K562 (cell line): ENCODE data around the gene RCC2. TPM values are rescaled to one million over a fixed set of nuclear protein-coding genes. Genes with fewer than 3 reads are reported as not detected.

ENCODE experiments used
- ATF7 ChIP-seq: fragments of 450-650 bp; IDR thresholded peaks from 2 replicates; pipeline ENCODE4 v1.7.1; 2014; ENCODE audit warnings: mild to moderate bottlenecking, moderate library complexity
- ELF4 ChIP-seq: fragments of 450-650 bp; formaldehyde crosslinking; IDR thresholded peaks from 2 replicates; pipeline ENCODE4 v1.4.0; 2022; ENCODE audit warnings: missing genetic modification characterization
- GTF2A2 ChIP-seq: IDR thresholded peaks from 2 replicates; pipeline ENCODE4 v1.6.1; 2016; ENCODE audit warnings: mild to moderate bottlenecking, missing genetic modification characterization, missing compliant biosample characterization
- HDAC2 ChIP-seq: fragments of 450-650 bp; IDR thresholded peaks from 2 replicates; pipeline ENCODE4 v1.6.1; 2016; ENCODE audit warnings: mild to moderate bottlenecking
- KDM5B ChIP-seq: fragments of 200-600 bp; sonication (generic); IDR thresholded peaks from 2 replicates; pipeline ENCODE4 v1.6.1; 2012; ENCODE audit warnings: low read depth, mild to moderate bottlenecking, moderate library complexity, low read length, control low read depth, inconsistent platforms; ENCODE audit not compliant: insufficient replicate concordance
- KLF13 ChIP-seq: fragments of 450-650 bp; IDR thresholded peaks from 2 replicates; pipeline ENCODE4 v1.6.1; 2016; ENCODE audit warnings: missing genetic modification characterization, low read depth, mild to moderate bottlenecking, missing compliant biosample characterization, moderate library complexity, borderline replicate concordance
- MGA ChIP-seq: fragments of 450-650 bp; IDR thresholded peaks from 2 replicates; pipeline ENCODE4 v1.6.1; 2016; ENCODE audit warnings: mild to moderate bottlenecking, moderate library complexity
- NFRKB ChIP-seq: fragments of 450-650 bp; IDR thresholded peaks from 2 replicates; pipeline ENCODE4 v1.6.1; 2016; ENCODE audit warnings: low read depth
- RNF2 ChIP-seq: sonication (generic); IDR thresholded peaks from 2 replicates; pipeline ENCODE4 v1.6.1; 2016
- SMAD2 ChIP-seq: fragments of 150-350 bp; IDR thresholded peaks from 2 replicates; pipeline ENCODE4 v1.6.1; 2014; ENCODE audit warnings: low read depth, mild to moderate bottlenecking, low read length
- SMARCE1 ChIP-seq: fragments of 450-650 bp; IDR thresholded peaks from 2 replicates; pipeline ENCODE4 v1.7.1; 2016; ENCODE audit warnings: mild to moderate bottlenecking
- STAG1 ChIP-seq: sonication (generic); formaldehyde crosslinking; IDR thresholded peaks from 2 replicates; pipeline ENCODE4 v1.5.0; 2020; ENCODE audit warnings: missing genetic modification reagents, borderline replicate concordance
- TAF15 ChIP-seq: fragments of 200-400 bp; formaldehyde crosslinking; IDR thresholded peaks from 2 replicates; pipeline ENCODE4 v1.6.1; 2017; ENCODE audit warnings: mild to moderate bottlenecking, low read depth, low read length, moderate library complexity
- TBL1XR1 ChIP-seq, 2 experiments: IDR thresholded peaks; 2 replicates each; pipeline ENCODE4 v1.6.1; 2012; ENCODE audit warnings: improper control_type of control experiment in 2 of 2, low read length in 2 of 2, mild to moderate bottlenecking in 1 of 2
- TCF7L2 ChIP-seq: fragments of 150-350 bp; IDR thresholded peaks from 2 replicates; pipeline ENCODE4 v1.6.1; 2016; ENCODE audit warnings: low read depth, mild to moderate bottlenecking, low read length, moderate library complexity
- ZEB2 ChIP-seq: fragments of 450-650 bp; IDR thresholded peaks from 2 replicates; pipeline ENCODE4 v1.6.1; 2016
- ZNF134 ChIP-seq: fragments of 250-450 bp; sonication (Bioruptor Pico); conservative IDR thresholded peaks from 2 replicates; pipeline ENCODE4 v1.4.0; 2020
- ZNF644 ChIP-seq: fragments of 200-800 bp; sonication (Bioruptor generic); IDR thresholded peaks from 2 replicates; pipeline ENCODE4 v1.6.1; 2016; ENCODE audit warnings: low read depth, missing genetic modification characterization, missing compliant biosample characterization
- ZNF79 ChIP-seq: fragments of 250-450 bp; sonication (Bioruptor Pico); IDR thresholded peaks from 2 replicates; pipeline ENCODE4 v1.4.0; 2020; ENCODE audit warnings: low read depth, mild to moderate bottlenecking, moderate library complexity
- ZSCAN29 ChIP-seq: fragments of 450-650 bp; IDR thresholded peaks from 2 replicates; pipeline ENCODE4 v1.6.1; 2017
- polyA plus RNA-seq, 8 experiments: library from polyadenylated mRNA; depleted of rRNA in 4 of 8; stranded (reverse) in 5 of 8; unstranded in 3 of 8; fragments of >200 nt; fragmentation: Nextera tagmentation in 2 of 8; fragmentation: Illumina TruSeq in 1 of 8; extraction: Ambion mirVana in 2 of 8; extraction: Trizol in 1 of 8; gene quantifications; 2 replicates each; pipeline versions ENCODE4 v1.2.1 to v1.2.3, GENCODE V29; 2011 to 2014; ENCODE audit warnings: inconsistent platforms in 1 of 8, missing spikeins in 1 of 8
- total RNA-seq, 7 experiments: library from RNA; depleted of rRNA in 6 of 7; stranded (reverse); fragments of >200 nt in 6 of 7; fragmentation: Illumina TruSeq in 2 of 7; extraction: Trizol in 2 of 7; gene quantifications; 2 replicates each; pipeline versions ENCODE4 v1.2.1 to v1.2.3, GENCODE V29; 2011 to 2021; ENCODE audit warnings: low replicate concordance in 1 of 7

RCC2 gene
- total and polyA plus RNA-seq, 9 of the 15 experiments (the other 6 are each of a cell fraction or from before 2014, with no cell fraction given) = 31.8 to 292 (median 116) TPM

GRCh38 chr1:17441265-17441992, 2.0 kb upstream of the RCC2 start (continued):
- peak; percentile 97 for TF ChIP-seq ATF7
- no peak for TF ChIP-seq KDM5B
- peak; percentile 83; the same call in 1 of the 2 replicates for TF ChIP-seq SMARCE1
- peak; percentile 92 for TF ChIP-seq ZEB2
- 0 out of 2 replicates have a peak, but pooled peaks have one; percentile 42 for TF ChIP-seq RNF2
- TF ChIP-seq HDAC2 = peak; percentile 78; the same call in 1 of the 2 replicates
- no peak; a peak in 1 of 4 replicates for TF ChIP-seq TBL1XR1 (IDR thresholded peaks at IDR 0.05; ENCODE audit: low read length in 2 of 2)
- peak; percentile 23; the same call in 1 of the 2 replicates for TF ChIP-seq ZNF644 (tag)
- peak; percentile 31; the same call in 1 of the 2 replicates for TF ChIP-seq GTF2A2
- no peak for TF ChIP-seq TAF15
- TF ChIP-seq STAG1 (CRISPR knock-in tag) = no peak
- TF ChIP-seq TCF7L2 = no peak
- TF ChIP-seq ELF4 (CRISPR knock-in tag) = no peak; the same call in 1 of the 2 replicates
- peak; percentile 74 for TF ChIP-seq MGA
- TF ChIP-seq ZSCAN29 = no peak
- no peak for TF ChIP-seq KLF13
- no peak for TF ChIP-seq SMAD2
- TF ChIP-seq NFRKB = peak; percentile 75; the same call in 1 of the 2 replicates
- TF ChIP-seq ZNF134 = no peak
- TF ChIP-seq ZNF79 (CRISPR knock-in tag) = no peak
